Mucosa of descending colon (tissue), 3 donors: ENCODE results near the gene ELMO1. TPM values are rescaled to one million over a fixed set of nuclear protein-coding genes. Genes with fewer than 3 reads are reported as not detected.
A peak's percentile ranks its signal among the peaks of the same experiment; 100 is the strongest.
"Not testable (repeated sequence)": the region's sequence is repeated elsewhere in the genome, so short reads cannot be mapped to it uniquely, and the experiment has no call there.

ENCODE experiments used
- ATAC-seq: fragments of 200-7000 bp; cut with Tn5 transposase; one replicate; pipeline ENCODE4 v1.9.1; 2020; ENCODE audit warnings: mild to moderate bottlenecking, moderate library complexity
- DNase-seq, 3 donors: peaks; one replicate each; pipeline ENCODE4 v3.0.0-alpha.2; 2020
- H3K36me3 ChIP-seq: fragments of 200-600 bp; one replicate; pipeline ENCODE4 v1.8.0; 2021; ENCODE audit warnings: low read depth, mild to moderate bottlenecking
- H3K4me1 ChIP-seq: fragments of 200-600 bp; one replicate; pipeline ENCODE4 v1.8.0; 2021; ENCODE audit warnings: low read depth, mild to moderate bottlenecking
- H3K4me3 ChIP-seq: fragments of 200-600 bp; one replicate; pipeline ENCODE4 v1.8.0; 2021; ENCODE audit warnings: mild to moderate bottlenecking
- H3K9me3 ChIP-seq: fragments of 200-600 bp; one replicate; pipeline ENCODE4 v1.8.0; 2021; ENCODE audit warnings: mild to moderate bottlenecking
- intact Hi-C, 2 donors: fragments of 100-400 bp; cut with DNase I in 1 of 2; cut with micrococcal nuclease in 1 of 2; formaldehyde crosslinking; loops; one replicate each; pipeline versions ENCODE4 v1.11.0 to v1.11.1; 2022; cut with DNase I, micrococcal nuclease
- total RNA-seq, 3 donors: library from RNA; stranded (reverse); fragmentation: NEBNext Ultra II Directional in 2 of 3; extraction: Animal tissue kit (Norgen Biotek cat#: 25700) in 2 of 3; gene quantifications; one replicate each; pipeline versions ENCODE4 v1.2.1 to v1.2.4, GENCODE V29; 2021 to 2023
- TF ChIP-seq, protein P1 (sequence below): fragments of 200-600 bp; IDR thresholded peaks from one replicate; pipeline ENCODE4 v1.8.0; 2022; ENCODE audit warnings: antibody characterized with exemption, mild to moderate bottlenecking
- donor health status: DM: no; HTN: no; CAD: no; lungs with moderate emphysema.
- donor health status: DM: no; HTN: no; CAD: no.
- donor health status: DM: no; HTN: yes; CAD: no.

ELMO1 gene
- total RNA-seq, 3 donors from 2014 or later, result 9.7 to 27.2 (median 18.2) TPM

DNA sequence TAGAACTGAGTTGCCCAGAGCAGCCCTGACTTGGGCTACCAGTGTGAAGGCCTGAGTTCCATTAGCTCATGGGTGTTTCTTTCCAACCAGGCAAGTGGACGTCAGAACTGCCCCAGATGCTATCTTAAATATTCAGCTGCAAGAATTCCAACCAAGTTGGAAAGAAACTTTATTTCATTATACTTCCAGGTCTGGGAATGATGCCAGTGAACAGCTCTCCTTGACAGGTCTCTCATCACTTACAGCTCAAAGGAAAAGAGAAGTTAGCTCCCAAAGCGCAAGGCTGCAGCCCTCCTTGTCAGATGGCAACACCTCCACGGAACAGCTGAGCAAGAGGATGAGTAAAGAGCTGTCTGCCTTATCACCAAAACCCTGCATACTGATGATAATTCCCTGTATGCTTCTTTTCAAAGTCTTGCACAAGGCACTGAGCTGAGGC is 468.8 kb downstream of the ELMO1 start:
- no peaks in the 10 kb centered on the region for H3K9me3 ChIP-seq
- no peak for DNase-seq
- no peaks in the 10 kb centered on the region for H3K36me3 ChIP-seq
- TF ChIP-seq, protein P1, sequence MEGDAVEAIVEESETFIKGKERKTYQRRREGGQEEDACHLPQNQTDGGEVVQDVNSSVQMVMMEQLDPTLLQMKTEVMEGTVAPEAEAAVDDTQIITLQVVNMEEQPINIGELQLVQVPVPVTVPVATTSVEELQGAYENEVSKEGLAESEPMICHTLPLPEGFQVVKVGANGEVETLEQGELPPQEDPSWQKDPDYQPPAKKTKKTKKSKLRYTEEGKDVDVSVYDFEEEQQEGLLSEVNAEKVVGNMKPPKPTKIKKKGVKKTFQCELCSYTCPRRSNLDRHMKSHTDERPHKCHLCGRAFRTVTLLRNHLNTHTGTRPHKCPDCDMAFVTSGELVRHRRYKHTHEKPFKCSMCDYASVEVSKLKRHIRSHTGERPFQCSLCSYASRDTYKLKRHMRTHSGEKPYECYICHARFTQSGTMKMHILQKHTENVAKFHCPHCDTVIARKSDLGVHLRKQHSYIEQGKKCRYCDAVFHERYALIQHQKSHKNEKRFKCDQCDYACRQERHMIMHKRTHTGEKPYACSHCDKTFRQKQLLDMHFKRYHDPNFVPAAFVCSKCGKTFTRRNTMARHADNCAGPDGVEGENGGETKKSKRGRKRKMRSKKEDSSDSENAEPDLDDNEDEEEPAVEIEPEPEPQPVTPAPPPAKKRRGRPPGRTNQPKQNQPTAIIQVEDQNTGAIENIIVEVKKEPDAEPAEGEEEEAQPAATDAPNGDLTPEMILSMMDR, result no peak
- ATAC-seq, result no peak
- H3K4me3 ChIP-seq, result no peak overlapping the region
- H3K4me1 ChIP-seq, result no peaks in the 10 kb centered on the region
- intact Hi-C loops, result no loop called here

DNA sequence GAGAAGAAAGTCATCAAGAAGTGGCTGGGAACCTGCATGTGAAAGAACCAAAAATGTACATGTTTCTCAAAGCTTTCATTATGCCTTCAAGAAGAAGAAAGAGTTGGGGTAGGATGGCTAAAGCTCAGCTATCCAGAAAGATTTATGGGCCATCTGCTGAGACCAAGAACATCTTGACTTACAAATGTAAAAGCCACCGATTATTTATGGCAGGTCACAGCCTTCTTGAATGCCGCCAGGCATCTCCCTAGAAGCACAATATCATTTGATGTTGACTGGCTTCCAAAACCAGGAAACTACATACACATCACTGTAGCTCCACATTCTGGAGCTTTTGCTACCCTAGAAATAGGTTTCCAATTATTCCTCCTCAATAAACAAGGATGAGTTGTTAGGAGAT is 470.2 kb downstream of the ELMO1 start:
- no peaks in the 10 kb centered on the region for H3K36me3 ChIP-seq
- no peak overlapping the region for H3K4me3 ChIP-seq
- ATAC-seq (no peak), DNase-seq (no peak)
- no peaks in the 10 kb centered on the region for H3K9me3 ChIP-seq
- no peaks in the 10 kb centered on the region for H3K4me1 ChIP-seq
- TF ChIP-seq, protein P1, result no peak
- intact Hi-C loops, result no loop called here

DNA sequence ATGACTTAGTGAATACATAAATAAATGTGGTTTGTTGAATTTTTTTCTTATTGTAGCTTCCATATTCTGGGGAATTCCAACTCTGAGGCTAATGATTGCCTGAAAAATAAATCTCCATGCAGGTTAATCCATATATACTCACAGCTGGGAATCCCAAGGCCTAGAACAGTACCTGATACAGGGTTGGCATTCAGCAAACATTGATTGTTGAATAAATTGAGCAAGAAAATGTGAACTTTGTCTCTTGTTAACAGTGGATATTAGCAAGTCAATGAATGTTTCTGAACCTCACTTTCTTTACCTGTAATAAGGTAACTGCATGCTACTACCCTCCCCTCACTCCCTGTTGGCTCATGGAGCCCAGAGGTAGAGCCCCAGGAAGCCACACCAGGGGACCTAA is 470.8 kb downstream of the ELMO1 start:
- intact Hi-C loops, result no loop called here
- Histone ChIP-seq H3K4me1 (no peaks in the 10 kb centered on the region), H3K4me3 (no peak overlapping the region), H3K36me3 (no peaks in the 10 kb centered on the region), H3K9me3 (no peaks in the 10 kb centered on the region)
- TF ChIP-seq, protein P1, result no peak
- DNase-seq (no peak), ATAC-seq (no peak)

GRCh38 chr7:36973534-36973933 is 475.1 kb downstream of the ELMO1 start:
- ATAC-seq, H3K36me3 ChIP-seq, intact Hi-C loops, DNase-seq, H3K4me1 ChIP-seq, H3K4me3 ChIP-seq, H3K9me3 ChIP-seq: not testable (repeated sequence)

DNA sequence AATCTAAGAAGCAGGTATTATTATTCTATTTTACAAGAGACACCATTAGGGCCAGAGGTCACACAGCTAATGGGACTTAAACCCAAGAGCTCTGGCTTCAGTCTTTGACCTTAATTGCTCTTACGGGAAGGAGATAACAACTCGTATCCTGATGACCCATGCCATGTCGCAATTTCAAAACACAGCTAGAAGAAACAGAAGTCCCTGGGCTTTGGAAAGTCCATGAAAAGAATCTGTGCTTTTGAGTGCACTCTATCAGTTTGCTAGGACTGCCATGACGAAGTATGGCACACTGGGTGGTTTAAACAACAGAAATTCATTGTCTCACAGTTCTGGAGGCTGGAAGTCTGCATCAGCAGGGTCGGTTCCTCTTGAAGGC is 476.5 kb downstream of the ELMO1 start:
- no peaks in the 10 kb centered on the region for H3K9me3 ChIP-seq
- DNase-seq, result no peak
- intact Hi-C loops, result no loop called here
- TF ChIP-seq, protein P1, result no peak
- H3K36me3 ChIP-seq, result no peaks in the 10 kb centered on the region
- no peak overlapping the region for H3K4me3 ChIP-seq
- ATAC-seq, result peak; percentile 16
- H3K4me1 ChIP-seq, result no peaks in the 10 kb centered on the region

GRCh38 chr7:36971515-36972139 is 477.0 kb downstream of the ELMO1 start:
- ATAC-seq, result peak; percentile 80

More at GRCh38 chr7:36971515-36972139, 477.0 kb downstream of the ELMO1 start:
- intact Hi-C loops, result no loop called here
- TF ChIP-seq, protein P1, result no peak
- no peak overlapping the region for H3K4me3 ChIP-seq
- no peak for DNase-seq
- no peaks in the 10 kb centered on the region for H3K9me3 ChIP-seq
- no peaks in the 10 kb centered on the region for H3K4me1 ChIP-seq
- no peaks in the 10 kb centered on the region for H3K36me3 ChIP-seq
